Bronchial epithelial cell (primary cell): ENCODE results near the gene AUTS2. TPM values are rescaled to one million over a fixed set of nuclear protein-coding genes. Genes with fewer than 3 reads are reported as not detected.
A peak's percentile ranks its signal among the peaks of the same experiment; 100 is the strongest.

Experiments
- DNase-seq: peaks from one replicate; pipeline ENCODE4 v3.0.0-alpha.2; 2010; ENCODE audit warnings: low read depth
- FAIRE-seq: peaks from 2 replicates; lab custom pipeline; 2011; peaks lifted over from hg19 to GRCh38; lab: Jason Lieb, UNC
- H3K27me3 ChIP-seq: 2 replicates; pipeline ENCODE4 v1.5.1; 2011; ENCODE audit warnings: low read length; ENCODE audit not compliant: control insufficient read depth, insufficient read depth
- H3K36me3 ChIP-seq: 2 replicates; pipeline ENCODE4 v1.5.1; 2011; ENCODE audit warnings: low read length; ENCODE audit not compliant: control insufficient read depth, insufficient read depth
- H3K4me3 ChIP-seq: 2 replicates; pipeline ENCODE4 v1.5.1; 2011; ENCODE audit warnings: mild to moderate bottlenecking, low read depth, low read length, control low read depth
- CTCF ChIP-seq: IDR thresholded peaks from 2 replicates; pipeline ENCODE4 v1.5.1; 2011; ENCODE audit warnings: mild to moderate bottlenecking, moderate library complexity, low read length, control low read depth, inconsistent platforms; ENCODE audit not compliant: insufficient read depth, severe bottlenecking
- total RNA-seq: library from RNA; depleted of rRNA; stranded (reverse); fragments of >200 nt; gene quantifications from 2 replicates; pipeline ENCODE4 v1.2.1, GENCODE V29; 2014

The AUTS2 gene
- total RNA-seq, 1 donor from 2014 or later = 9.5 TPM

GRCh38 chr7:69630292-69630691 lies 32.0 kb downstream of the AUTS2 start:
- TF ChIP-seq CTCF = no peak
- H3K4me3 ChIP-seq = no peak overlapping the region
- DNase-seq (peak; percentile 2), FAIRE-seq (no peak)
- H3K36me3 ChIP-seq = no peaks in the 10 kb centered on the region
- no peaks in the 10 kb centered on the region for H3K27me3 ChIP-seq

- DNase-seq (no peak), FAIRE-seq (no peak)
- no peaks in the 10 kb centered on the region for H3K27me3 ChIP-seq
- H3K4me3 ChIP-seq = no peak overlapping the region
- H3K36me3 ChIP-seq = no peaks in the 10 kb centered on the region
- no peak for TF ChIP-seq CTCF
These were observed 32.9 kb downstream of the AUTS2 start for GRCh38 chr7:69631131-69631530.

GRCh38 chr7:69632280-69632679 lies 34.0 kb downstream of the AUTS2 start:
- TF ChIP-seq CTCF = no peak
- FAIRE-seq = no peak
- no peaks in the 10 kb centered on the region for H3K36me3 ChIP-seq

GRCh38 chr7:69633122-69633831 lies 35.0 kb downstream of the AUTS2 start:
- FAIRE-seq (no peak), DNase-seq (no peak)
- no peak for TF ChIP-seq CTCF
- no peak overlapping the region for H3K4me3 ChIP-seq
- H3K36me3 ChIP-seq = no peaks in the 10 kb centered on the region
- no peaks in the 10 kb centered on the region for H3K27me3 ChIP-seq

More at GRCh38 chr7:69632280-69632679, 34.0 kb downstream of the AUTS2 start:
- Histone ChIP-seq H3K27me3 (no peaks in the 10 kb centered on the region), H3K4me3 (no peak overlapping the region)
- DNase-seq = no peak

GRCh38 chr7:69635555-69636185 lies 37.4 kb downstream of the AUTS2 start:
- Histone ChIP-seq H3K27me3 (no peaks in the 10 kb centered on the region), H3K4me3 (no peak overlapping the region), H3K36me3 (no peaks in the 10 kb centered on the region)
- FAIRE-seq (no peak), DNase-seq (no peak)
- no peak for TF ChIP-seq CTCF
